NCI-H345 treated with DMSO at 0.1 percent for 48 hours (cell line): ENCODE results near the gene DISP2.

Experiments used
- DNase-seq: peaks from one replicate; lab custom pipeline; 2025; ENCODE audit not compliant: unreplicated experiment; lab: John Stamatoyannopoulos, UW

DISP2 gene, protein sequence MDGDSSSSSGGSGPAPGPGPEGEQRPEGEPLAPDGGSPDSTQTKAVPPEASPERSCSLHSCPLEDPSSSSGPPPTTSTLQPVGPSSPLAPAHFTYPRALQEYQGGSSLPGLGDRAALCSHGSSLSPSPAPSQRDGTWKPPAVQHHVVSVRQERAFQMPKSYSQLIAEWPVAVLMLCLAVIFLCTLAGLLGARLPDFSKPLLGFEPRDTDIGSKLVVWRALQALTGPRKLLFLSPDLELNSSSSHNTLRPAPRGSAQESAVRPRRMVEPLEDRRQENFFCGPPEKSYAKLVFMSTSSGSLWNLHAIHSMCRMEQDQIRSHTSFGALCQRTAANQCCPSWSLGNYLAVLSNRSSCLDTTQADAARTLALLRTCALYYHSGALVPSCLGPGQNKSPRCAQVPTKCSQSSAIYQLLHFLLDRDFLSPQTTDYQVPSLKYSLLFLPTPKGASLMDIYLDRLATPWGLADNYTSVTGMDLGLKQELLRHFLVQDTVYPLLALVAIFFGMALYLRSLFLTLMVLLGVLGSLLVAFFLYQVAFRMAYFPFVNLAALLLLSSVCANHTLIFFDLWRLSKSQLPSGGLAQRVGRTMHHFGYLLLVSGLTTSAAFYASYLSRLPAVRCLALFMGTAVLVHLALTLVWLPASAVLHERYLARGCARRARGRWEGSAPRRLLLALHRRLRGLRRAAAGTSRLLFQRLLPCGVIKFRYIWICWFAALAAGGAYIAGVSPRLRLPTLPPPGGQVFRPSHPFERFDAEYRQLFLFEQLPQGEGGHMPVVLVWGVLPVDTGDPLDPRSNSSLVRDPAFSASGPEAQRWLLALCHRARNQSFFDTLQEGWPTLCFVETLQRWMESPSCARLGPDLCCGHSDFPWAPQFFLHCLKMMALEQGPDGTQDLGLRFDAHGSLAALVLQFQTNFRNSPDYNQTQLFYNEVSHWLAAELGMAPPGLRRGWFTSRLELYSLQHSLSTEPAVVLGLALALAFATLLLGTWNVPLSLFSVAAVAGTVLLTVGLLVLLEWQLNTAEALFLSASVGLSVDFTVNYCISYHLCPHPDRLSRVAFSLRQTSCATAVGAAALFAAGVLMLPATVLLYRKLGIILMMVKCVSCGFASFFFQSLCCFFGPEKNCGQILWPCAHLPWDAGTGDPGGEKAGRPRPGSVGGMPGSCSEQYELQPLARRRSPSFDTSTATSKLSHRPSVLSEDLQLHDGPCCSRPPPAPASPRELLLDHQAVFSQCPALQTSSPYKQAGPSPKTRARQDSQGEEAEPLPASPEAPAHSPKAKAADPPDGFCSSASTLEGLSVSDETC (N-terminal part only)

DNA sequence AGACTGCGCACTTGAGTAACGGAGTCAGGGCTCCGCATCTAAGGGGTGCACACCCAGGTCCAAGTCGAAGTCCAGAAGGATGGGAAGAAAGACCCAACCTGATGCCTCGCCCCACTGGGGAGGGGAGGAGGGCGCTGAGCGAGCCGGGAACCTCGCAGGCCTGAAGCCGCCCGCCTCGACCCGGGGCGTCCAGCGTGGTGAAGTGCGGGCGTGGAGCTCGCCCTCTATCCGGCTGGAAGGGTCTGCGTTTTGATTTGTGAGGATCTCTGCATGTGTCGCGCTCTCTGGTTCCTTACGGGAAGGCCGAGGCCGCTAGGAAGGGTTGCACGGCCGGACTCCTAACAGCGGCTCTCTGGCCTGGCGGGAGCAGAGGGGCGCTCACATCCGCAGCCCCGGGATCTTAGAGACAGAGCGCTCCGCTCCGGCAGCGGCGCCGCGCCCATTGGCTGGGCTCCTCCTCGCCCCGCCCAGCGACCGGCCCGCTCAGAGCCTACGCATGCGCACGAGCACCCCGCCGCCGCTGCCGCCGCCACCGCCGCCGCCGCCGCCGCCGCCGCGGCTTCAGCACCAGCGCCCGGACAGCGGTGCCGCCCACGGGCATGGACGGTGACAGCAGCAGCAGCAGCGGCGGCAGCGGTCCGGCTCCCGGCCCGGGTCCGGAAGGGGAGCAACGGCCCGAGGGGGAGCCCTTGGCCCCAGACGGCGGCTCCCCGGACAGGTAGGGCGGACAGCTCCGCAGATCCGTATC lies at the start of gene DISP2:
Gene DISP2 (plus strand): TSS at position 497 of the 748 bp plus-strand sequence. CDS start 103 bp downstream, at position 600.
- DNase-seq = peak; percentile 60

DNA sequence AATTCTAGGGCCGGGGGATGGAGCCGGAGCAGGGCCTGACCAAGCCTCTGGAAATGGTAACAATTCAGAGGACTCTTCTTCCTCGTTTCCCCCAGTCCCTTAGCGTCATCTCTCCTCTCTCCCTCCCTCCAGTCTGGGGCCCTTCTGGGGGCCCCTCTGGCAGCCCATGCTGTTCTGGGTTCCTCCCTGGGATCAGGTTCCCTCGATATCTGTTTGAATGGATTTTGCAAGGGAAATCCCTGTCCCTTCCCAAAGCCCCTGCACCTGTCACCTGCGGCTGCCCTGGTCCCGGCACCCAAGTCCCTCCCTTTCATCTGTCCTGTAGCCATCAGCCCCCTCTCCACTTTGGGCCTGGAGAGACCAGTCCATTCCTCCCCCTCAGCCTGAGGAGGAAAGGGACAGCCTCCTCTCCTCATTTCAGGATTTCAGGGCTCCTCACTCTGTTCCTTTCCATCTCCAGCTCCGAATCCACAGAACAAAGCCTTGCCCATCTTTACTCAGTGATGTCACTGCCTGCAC lies 48.6 kb upstream of the DISP2 start:
- no peak for DNase-seq

DNA sequence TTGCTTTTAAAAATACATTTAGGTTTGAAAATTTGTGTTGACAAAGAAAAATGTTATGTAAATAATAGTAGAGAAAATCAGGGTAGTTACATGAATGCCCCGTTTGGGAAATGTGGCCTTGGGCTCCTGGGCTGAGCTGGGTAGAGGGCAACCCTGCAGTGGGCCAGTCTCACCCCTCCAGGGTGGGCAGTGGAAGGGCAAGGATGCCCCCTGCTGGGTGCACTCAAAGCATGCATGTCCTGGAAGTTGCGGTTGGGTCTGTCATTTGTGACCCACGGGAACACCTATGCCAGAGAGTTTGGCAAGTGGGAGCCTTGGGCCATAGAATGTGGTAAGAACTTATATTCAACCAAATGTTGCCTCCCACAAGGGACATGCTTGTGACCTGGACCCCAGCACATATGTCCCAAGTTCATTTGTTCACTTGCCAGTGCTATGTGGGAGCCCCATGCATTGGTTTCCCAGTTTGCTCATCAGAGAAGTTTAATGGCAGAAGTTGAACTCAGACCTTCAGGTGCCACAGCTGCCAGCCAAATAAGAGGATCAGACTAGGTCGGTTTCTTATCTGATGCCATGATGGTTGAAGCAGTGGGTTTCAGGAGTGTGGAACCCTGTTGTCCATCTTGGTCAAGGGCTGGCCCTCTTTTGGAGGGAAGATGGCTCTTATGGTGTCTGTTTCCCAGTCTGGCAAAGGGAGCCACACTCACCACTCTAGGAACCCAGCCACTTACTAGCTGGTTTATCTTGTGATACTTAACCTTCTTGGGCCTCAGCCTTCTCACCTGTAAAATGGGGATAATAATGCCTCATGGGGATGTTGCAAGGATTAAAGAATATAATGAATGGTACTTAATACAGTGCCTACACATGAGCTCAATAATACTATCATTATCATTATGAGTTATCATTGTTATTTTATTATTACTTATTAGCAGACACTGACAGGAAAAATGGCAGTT lies 47.7 kb upstream of the DISP2 start:
- DNase-seq = no peak

DNA sequence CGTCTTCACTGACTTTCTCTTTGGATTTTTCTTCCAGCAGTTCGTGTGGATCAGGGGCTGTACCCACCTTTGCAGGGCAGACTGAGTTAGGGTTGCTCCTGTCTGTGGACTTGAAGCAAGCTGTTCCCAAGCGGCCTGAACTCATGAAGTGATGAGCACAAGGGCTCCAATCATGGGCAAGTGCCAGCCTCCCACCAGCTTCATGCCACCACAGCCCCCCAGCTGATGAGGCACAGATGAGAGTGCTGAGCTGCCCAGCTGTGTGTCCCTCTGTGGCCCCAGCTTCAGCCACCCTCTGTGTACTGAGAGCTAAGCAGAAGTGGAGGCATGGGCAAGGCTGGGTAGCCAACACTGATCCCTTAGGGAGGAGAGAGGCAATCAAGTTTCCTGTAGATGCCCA lies 47.0 kb upstream of the DISP2 start:
- no peak for DNase-seq

DNA sequence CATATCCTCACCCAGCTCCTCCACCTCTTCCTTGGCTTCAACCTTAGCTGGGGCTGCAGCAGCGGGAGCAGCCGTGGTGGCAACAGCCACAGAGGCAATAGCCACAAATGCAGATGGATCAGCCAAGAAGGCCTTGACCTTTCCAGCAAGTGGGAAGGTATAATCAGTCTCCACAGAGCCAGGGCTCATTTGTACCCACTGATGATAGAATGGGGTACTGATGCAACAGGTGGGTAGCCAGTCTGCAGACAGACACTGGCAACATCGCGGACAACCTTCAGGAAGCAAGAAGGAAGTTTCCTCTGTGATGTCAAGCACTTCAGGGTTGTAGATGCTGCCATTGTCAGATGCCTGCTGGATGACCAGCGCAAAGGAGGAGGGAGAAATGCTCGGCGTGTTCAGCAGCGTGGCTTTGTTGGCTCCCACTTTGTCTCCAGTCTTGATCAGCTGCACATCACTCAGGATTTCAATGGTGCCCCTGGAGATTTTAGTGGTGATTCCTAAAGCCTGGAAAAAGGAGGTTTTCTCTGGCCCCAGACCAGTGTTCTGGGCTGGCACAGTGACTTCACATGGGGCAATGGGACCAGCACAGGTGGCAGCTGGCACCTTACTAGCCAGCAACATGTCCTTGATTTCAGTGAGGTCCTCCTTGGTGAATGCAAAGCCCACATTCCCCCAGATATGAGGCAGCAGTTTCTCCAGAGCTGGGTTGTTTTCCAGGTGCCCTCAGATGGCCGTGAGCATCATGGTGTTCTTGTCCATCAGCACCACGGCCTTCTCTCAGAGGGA lies 45.5 kb upstream of the DISP2 start:
- no peak for DNase-seq

DNA sequence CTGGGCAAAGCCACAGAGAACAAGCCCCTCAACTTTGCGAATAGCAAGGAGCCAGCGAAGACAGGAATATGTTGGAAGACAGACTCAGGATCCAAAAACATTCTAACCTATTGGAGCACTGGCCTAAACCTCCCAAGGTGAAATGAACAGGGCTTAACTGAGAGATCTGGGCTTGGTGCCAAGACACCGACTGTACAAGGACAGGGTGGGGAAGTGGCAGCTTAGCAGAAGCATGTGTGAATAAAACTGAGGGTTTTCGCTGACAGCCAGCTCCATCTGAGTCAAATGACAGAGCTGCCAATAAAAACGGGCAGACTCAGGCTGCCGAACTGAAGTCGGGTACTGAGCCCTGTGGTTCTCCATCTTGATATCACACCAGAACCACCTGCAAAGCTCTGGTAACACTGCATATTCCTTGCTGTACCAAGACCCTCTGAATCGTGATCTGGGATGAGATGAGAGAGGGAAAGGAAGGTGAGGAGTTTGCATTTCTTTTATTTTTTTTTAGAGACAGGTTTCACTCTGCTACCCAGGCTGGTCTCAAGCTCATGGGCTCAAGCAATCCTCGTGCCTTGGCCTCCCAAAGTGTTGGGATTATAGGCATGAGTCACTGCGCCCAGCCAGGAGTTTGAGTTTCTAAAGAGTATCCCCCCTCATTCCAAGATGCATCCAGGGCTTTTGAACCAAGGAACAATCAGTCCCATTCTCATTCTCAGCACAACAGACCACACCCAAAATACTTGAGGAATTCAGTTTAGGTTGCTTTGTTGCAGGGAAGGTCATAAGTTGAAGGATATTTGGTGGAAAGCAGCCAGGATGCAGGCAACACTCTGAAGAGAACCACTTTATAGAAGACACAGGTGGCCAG lies 44.3 kb upstream of the DISP2 start:
- peak; percentile 65 for DNase-seq

DNA sequence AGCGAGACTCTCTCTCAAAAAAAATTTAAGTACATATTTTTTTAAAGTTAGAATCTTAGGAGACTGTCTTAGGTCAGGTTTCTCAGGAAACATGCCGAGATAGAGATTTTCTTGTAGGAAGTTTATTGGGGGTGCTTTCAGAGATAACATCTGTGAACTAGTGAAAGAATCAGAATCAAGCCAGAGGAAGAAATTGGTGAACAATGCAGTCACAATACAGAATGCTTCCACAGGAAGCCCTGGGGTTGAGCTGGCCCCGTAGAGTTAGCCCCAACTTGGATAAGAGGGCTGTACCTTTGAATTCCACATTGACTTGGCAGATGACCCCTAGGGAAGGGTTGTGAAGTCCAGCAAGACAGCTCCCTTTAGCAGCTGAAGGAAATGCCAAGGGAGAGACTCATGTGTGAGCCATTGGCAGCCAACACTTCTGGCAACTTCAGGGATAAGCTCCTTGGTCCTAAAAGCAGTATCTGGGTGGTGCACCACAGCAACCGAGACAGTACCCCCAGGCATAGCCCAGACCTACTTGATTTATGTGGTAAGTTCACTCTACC lies 43.2 kb upstream of the DISP2 start:
- no peak for DNase-seq

DNA sequence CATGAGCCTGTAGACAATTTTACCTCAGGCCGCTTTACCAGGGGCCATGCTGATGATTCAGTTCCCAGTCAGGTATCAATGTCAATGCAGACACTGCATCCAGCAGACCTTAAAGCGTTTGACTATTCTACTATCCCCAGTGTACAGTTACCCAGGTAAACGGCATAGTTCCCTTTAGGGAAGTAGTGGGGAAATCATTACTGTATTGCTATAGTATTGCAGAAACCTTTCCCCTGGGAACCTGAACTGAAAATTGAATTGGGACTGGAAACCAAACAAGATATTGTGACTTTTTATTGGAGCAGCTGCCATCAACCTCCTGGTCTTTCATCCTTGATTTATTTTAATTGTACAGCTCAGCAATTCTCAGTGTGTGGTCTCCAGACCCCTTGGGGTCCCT lies 41.1 kb upstream of the DISP2 start:
- DNase-seq = no peak

DNA sequence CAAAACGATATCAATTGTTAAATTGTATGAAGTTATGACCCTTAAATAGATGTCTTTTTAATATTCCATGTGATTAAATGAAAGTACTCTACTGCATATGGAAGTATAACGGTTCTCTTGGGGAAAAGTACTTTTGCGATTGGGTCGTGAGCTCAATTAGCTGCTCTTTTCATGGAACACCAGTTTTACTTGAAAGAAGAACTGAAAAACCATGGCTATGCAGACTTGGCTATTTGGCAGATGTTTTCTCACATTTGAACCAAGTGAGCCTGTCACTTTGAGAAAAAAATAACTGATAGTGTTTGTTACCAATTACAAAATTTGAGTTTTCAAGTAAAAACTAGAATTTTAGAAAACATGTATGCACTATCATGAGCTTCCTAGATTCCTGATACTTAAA lies 40.4 kb upstream of the DISP2 start:
- DNase-seq = no peak

DNA sequence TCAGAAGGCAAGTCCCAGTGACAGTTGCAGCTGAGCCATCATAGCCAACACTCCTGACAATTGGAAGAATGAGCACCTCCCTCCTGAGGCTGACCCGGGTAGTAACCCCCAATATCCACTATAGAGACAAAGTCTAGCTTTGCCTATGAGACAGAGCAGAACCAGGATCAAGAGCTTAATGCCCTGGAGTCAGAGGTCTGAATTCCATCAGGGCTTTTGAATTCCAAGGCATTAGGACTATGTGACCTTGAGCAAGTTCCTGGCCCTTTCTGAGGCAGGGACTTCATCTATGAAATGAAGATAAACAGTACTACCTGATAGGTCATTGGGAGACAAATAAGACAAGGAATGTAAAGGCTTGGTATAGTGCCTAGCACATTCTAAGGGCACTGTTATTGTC lies 37.6 kb upstream of the DISP2 start:
- no peak for DNase-seq

DNA sequence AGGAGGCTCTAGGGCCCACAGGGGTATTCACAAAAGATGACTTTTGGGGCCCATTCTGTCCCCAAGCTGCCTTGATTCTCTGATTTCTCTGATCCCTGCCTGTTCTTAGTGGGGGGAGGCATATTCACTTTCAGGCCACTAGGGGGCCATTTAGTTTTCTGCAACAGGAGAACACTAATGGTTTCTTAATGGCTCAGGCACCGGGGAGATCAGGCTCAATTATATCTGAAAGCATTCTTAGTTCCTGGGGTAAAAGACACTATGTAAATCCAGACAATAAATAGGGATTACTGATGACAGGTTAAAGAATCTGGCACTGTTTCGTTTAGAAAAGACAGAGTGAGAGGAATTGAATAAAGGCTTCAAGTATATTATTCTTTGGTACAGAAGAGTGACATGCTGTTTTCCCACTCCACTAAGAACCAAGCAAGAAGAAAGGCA lies 37.1 kb upstream of the DISP2 start:
- peak; percentile 48 for DNase-seq

DNA sequence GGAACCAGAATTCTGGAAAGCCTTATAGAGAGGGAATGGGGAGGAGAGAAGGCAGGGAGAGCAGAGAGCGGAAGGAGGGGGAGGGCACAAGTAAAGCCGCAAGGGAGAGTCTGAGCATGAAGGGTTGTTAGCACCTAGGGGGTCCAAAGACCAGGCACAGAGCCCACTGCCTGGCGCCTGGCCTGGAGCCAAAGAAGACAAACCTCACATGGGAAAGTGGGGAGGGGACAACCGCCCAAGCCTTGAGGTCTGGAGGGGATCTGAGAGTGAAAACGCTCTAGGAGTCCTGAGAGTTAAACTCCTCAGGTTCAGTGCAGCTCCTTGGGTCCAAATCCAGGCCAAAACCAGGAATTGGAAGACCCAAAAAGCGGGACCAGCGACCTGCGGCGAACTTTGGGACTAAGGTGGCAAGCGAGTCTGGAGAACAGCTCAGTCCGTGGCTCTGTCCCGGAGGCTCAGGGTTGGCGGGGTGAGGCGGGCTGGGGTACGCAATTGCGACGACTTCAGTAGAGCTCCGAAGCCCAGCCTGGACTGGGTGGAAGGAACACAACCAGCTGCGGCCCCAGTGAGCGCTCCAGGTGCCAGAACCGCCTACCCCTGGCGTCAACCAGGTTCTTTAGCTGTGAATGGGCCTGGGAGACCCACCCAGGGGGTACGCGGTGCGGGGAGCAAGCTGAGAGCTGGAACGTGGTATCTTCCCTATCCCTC lies 35.3 kb upstream of the DISP2 start:
- peak; percentile 7 for DNase-seq

DNA sequence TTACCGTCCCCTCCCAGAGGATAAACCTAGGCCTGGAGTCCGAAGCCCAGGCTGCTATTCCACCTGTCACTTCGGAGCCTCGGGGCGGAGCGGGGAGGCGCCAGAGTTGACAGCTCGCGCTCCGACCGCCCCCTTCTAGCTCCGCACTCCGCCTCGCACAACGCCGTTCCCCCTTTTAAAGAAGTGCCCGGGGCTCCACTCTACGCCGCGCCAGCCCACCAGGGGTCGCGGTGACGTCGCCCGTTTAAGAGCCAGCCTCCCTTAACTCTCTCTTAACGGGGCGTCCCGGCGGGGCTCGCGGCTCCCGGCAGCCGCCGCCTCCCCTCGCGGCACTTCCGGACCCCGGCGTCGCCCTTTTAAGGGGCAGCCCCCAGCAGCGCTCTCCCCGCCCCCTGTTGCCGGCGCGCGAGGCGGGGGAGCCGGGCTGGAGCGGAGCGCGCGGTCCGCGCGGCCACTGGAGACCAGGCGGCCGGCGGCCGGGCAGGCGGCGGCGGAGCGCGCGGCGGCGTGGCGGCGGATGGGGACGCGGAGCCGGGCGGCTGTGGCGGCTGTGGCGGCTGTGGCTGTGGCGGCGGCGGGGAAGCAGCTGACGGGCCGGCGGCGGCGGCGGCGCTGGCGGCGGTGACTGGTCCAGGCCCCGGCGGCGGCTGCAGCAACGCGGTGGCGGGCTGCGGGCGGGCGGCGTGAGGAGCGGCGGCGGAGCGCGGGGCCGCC lies 34.6 kb upstream of the DISP2 start, which contains the start of gene INAFM2:
Gene INAFM2 (plus strand): TSS at position 454 of the 714 bp plus-strand sequence. CDS start 364 bp downstream, outside the sequence.
- peak; percentile 54 for DNase-seq

DNA sequence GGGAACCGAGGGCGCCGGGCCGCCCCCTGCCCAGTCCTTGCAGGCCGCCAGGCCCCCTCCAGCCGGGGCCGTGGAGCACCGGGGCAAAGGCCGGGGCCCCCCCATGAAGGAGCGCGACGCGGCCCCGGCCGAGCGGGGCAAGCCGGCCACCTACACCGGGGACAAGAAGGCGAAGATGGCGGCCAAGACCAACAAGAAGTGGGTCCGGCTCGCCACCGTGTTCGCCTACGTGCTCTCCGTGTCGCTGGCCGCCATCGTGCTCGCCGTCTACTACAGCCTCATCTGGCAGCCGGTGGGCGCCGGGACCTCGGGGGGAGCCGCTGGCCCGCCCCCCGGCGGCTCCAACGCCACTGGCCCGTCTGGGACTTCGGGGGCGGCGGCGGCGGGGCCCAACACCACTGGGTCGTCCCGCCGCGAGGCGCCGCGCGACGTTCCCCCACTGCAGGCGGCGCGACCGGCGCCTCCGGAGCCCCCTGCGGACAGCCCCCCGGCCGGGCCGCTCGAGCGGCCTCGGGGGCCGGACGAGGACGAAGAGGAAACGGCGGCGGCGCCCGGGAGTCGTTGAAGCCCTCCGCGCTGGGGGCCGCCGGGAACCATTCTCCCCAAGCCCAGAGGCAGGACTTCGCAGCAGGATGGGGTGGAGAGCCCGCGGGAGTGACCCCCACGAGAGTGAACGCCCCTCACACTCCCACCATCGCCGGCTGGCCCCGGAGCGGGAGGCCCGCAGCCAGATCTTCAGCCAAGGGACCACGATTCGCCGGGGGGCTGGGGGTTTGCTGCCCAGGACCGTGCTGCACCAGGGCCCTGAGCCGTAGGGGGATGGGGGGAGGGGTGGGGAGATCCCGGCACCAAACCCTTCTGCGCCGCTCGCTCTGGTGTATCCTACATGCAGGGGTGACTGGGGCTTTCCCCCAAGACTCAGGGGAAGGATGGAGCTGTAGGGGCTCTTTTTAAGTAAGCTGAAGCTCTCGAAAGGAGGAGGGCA lies 33.8 kb upstream of the DISP2 start:
- DNase-seq = no peak
